ENCODE measurements around the gene TBCD. TPM values are rescaled to one million over a fixed set of nuclear protein-coding genes. Genes with fewer than 3 reads are reported as not detected.

TBCD gene
- total RNA-seq, 5 donors from 2014 or later (not counting 1 experiment from before 2014, with no cell fraction given) = 94.4 to 262 (median 223) TPM

GRCh38 chr17:82716203-82717010 is 35.5 kb upstream of the TBCD start, which contains the start of gene FN3KRP:
Gene FN3KRP, plus strand, starts transcription at chr17:82716706. Its CDS starts 50 bp downstream, at chr17:82716756.
- H3K27ac Mint-ChIP-seq = peak within 1 kb of the TSS; percentile 65 to 91
- ATAC-seq (replicated peaks in 1 of 4) = peak; percentile 91 to 94 (median 94)
- DNase-seq = peak; percentile 69 to 97 (median 89)
- peaks cover 19 to 25% (median 22%) of the 10 kb centered on the region in 3 donors for H3K4me1 Mint-ChIP-seq
- no peaks in the 10 kb centered on the region for H3K27me3 Mint-ChIP-seq
- POLR2A ChIA-PET = interaction anchor here (0.5 to 0.6 kb wide), 2 partner anchors 18 to 162 kb away, joined by 3 to 4 read pairs; partner anchors contain the start of gene RAB40B (in 1 of the 2)
- under 1% methylated on average over 55 of the region's 75 CpGs for WGBS (ENCODE audit: insufficient coverage)
- no peaks in the 10 kb centered on the region for H3K9me3 Mint-ChIP-seq
- CTCF ChIA-PET = interaction anchor here in 1 of 2 donors (0.6 to 0.7 kb wide), 2 partner anchors 62 to 1472 kb away, joined by 3 read pairs; no protein-coding TSS in a partner anchor
- Histone ChIP-seq H3K9me3 (no peaks in the 10 kb centered on the region), H3K4me3 (ENCODE audit: control insufficient read depth in 1 of 2, extremely low read depth in 1 of 2, low read length in 1 of 2) (peak within 1 kb of the TSS; percentile 63 to 90), H3K4me1 (ENCODE audit: control insufficient read depth in 1 of 2, extremely low read depth in 1 of 2, insufficient read depth in 2 of 2, low read length in 2 of 2) (peaks cover 6 to 24% of the 10 kb centered on the region in 2 experiments), H3K27me3 (replicated peaks in 1 of 2; ENCODE audit: control insufficient read depth in 2 of 2, extremely low read depth in 1 of 2, insufficient read depth in 2 of 2, low read length in 1 of 2) (no peaks in the 10 kb centered on the region), H3K27ac (ENCODE audit: low read length) (peak within 1 kb of the TSS; percentile 16), H3K36me3 (ENCODE audit: control insufficient read depth in 2 of 2, extremely low read depth in 1 of 2, insufficient read depth in 1 of 2, low read length in 1 of 2) (peaks cover 0 to 21% of the 10 kb centered on the region in 2 donors)
- H3K4me3 Mint-ChIP-seq = peak within 1 kb of the TSS; percentile 89 to 93 (median 93)
- no peaks in the 10 kb centered on the region for H3K36me3 Mint-ChIP-seq

GRCh38 chr17:82718986-82719685 is 32.7 kb upstream of the TBCD start:
- WGBS (ENCODE audit: insufficient coverage) = 99% methylated on average over 8 of the region's 18 CpGs
- no peak for DNase-seq
- Histone ChIP-seq H3K4me1 (ENCODE audit: control insufficient read depth in 1 of 2, extremely low read depth in 1 of 2, insufficient read depth in 2 of 2, low read length in 2 of 2) (peaks cover 6 to 24% of the 10 kb centered on the region in 2 experiments), H3K27ac (ENCODE audit: low read length) (no peak overlapping the region), H3K27me3 (replicated peaks in 1 of 2; ENCODE audit: control insufficient read depth in 2 of 2, extremely low read depth in 1 of 2, insufficient read depth in 2 of 2, low read length in 1 of 2) (no peaks in the 10 kb centered on the region), H3K4me3 (ENCODE audit: control insufficient read depth in 1 of 2, extremely low read depth in 1 of 2, low read length in 1 of 2) (no peak overlapping the region), H3K9me3 (no peaks in the 10 kb centered on the region), H3K36me3 (ENCODE audit: control insufficient read depth in 2 of 2, extremely low read depth in 1 of 2, insufficient read depth in 1 of 2, low read length in 1 of 2) (peaks cover 5 to 33% of the 10 kb centered on the region in 2 donors)
- Mint-ChIP-seq H3K27me3 (no peaks in the 10 kb centered on the region), H3K9me3 (no peaks in the 10 kb centered on the region), H3K4me1 (peaks cover 19 to 25% (median 22%) of the 10 kb centered on the region in 3 donors), H3K27ac (no peak overlapping the region), H3K36me3 (peaks cover 15% of the 10 kb centered on the region), H3K4me3 (peak overlapping the region; percentile 48 to 93 (median 89))
- CTCF ChIA-PET = no interaction called here
- no peak for ATAC-seq (replicated peaks in 1 of 4)
- POLR2A ChIA-PET = no interaction called here

- 97% methylated on average over 19 of the region's 19 CpGs for WGBS (ENCODE audit: insufficient coverage)
- ChIA-PET CTCF (no interaction called here), POLR2A (no interaction called here)
- H3K9me3 ChIP-seq = no peaks in the 10 kb centered on the region
- H3K27ac ChIP-seq (ENCODE audit: low read length) = no peak overlapping the region
- Mint-ChIP-seq H3K27ac (no peak overlapping the region), H3K27me3 (no peaks in the 10 kb centered on the region), H3K4me3 (no peak overlapping the region), H3K36me3 (peaks cover 15% of the 10 kb centered on the region), H3K9me3 (no peaks in the 10 kb centered on the region), H3K4me1 (peaks cover 19 to 25% (median 22%) of the 10 kb centered on the region in 3 donors)
- no peak overlapping the region for H3K4me3 ChIP-seq (ENCODE audit: control insufficient read depth in 1 of 2, extremely low read depth in 1 of 2, low read length in 1 of 2)
- no peak for ATAC-seq (replicated peaks in 1 of 4)
- H3K4me1 ChIP-seq (ENCODE audit: control insufficient read depth in 1 of 2, extremely low read depth in 1 of 2, insufficient read depth in 2 of 2, low read length in 2 of 2) = peaks cover 6 to 24% of the 10 kb centered on the region in 2 experiments
- no peaks in the 10 kb centered on the region for H3K27me3 ChIP-seq (replicated peaks in 1 of 2; ENCODE audit: control insufficient read depth in 2 of 2, extremely low read depth in 1 of 2, insufficient read depth in 2 of 2, low read length in 1 of 2)
- peaks cover 5 to 33% of the 10 kb centered on the region in 2 donors for H3K36me3 ChIP-seq (ENCODE audit: control insufficient read depth in 2 of 2, extremely low read depth in 1 of 2, insufficient read depth in 1 of 2, low read length in 1 of 2)
- DNase-seq = no peak
These were observed 31.7 kb upstream of the TBCD start for GRCh38 chr17:82720204-82720603.

- H3K27me3 Mint-ChIP-seq = no peaks in the 10 kb centered on the region
- Histone ChIP-seq H3K9me3 (no peaks in the 10 kb centered on the region), H3K27me3 (replicated peaks in 1 of 2; ENCODE audit: control insufficient read depth in 2 of 2, extremely low read depth in 1 of 2, insufficient read depth in 2 of 2, low read length in 1 of 2) (no peaks in the 10 kb centered on the region), H3K4me3 (ENCODE audit: control insufficient read depth in 1 of 2, extremely low read depth in 1 of 2, low read length in 1 of 2) (no peak overlapping the region), H3K27ac (ENCODE audit: low read length) (no peak overlapping the region), H3K4me1 (ENCODE audit: control insufficient read depth in 1 of 2, extremely low read depth in 1 of 2, insufficient read depth in 2 of 2, low read length in 2 of 2) (peaks cover 2 to 9% of the 10 kb centered on the region in 2 experiments), H3K36me3 (ENCODE audit: control insufficient read depth in 2 of 2, extremely low read depth in 1 of 2, insufficient read depth in 1 of 2, low read length in 1 of 2) (peaks cover 10 to 47% of the 10 kb centered on the region in 2 donors)
- ATAC-seq (replicated peaks in 1 of 4) (no peak), DNase-seq (no peak)
- H3K4me3 Mint-ChIP-seq = no peak overlapping the region
- 90% methylated on average over 11 of the region's 19 CpGs for WGBS (ENCODE audit: insufficient coverage)
- H3K4me1 Mint-ChIP-seq = peaks cover 8 to 14% (median 13%) of the 10 kb centered on the region in 3 donors
- POLR2A ChIA-PET = no interaction called here
- CTCF ChIA-PET = interaction anchor here in 1 of 2 donors (0.6 kb wide), 1 partner anchor 32 kb away, joined by 3 read pairs; no protein-coding TSS in a partner anchor
- peaks cover 21% of the 10 kb centered on the region for H3K36me3 Mint-ChIP-seq
- H3K27ac Mint-ChIP-seq = no peak overlapping the region
- H3K9me3 Mint-ChIP-seq = no peaks in the 10 kb centered on the region
These were observed 29.4 kb upstream of the TBCD start for GRCh38 chr17:82722341-82723013.

GRCh38 chr17:82723169-82723807 is 28.6 kb upstream of the TBCD start:
- DNase-seq (no peak), ATAC-seq (replicated peaks in 1 of 4) (no peak)
- Histone ChIP-seq H3K27ac (ENCODE audit: low read length) (no peak overlapping the region), H3K9me3 (no peaks in the 10 kb centered on the region), H3K4me3 (ENCODE audit: control insufficient read depth in 1 of 2, extremely low read depth in 1 of 2, low read length in 1 of 2) (no peak overlapping the region), H3K27me3 (replicated peaks in 1 of 2; ENCODE audit: control insufficient read depth in 2 of 2, extremely low read depth in 1 of 2, insufficient read depth in 2 of 2, low read length in 1 of 2) (no peaks in the 10 kb centered on the region), H3K4me1 (ENCODE audit: control insufficient read depth in 1 of 2, extremely low read depth in 1 of 2, insufficient read depth in 2 of 2, low read length in 2 of 2) (peaks cover 0 to under 1% of the 10 kb centered on the region in 2 experiments), H3K36me3 (ENCODE audit: control insufficient read depth in 2 of 2, extremely low read depth in 1 of 2, insufficient read depth in 1 of 2, low read length in 1 of 2) (peaks cover 10 to 50% of the 10 kb centered on the region in 2 donors)
- Mint-ChIP-seq H3K4me3 (no peak overlapping the region), H3K9me3 (no peaks in the 10 kb centered on the region), H3K36me3 (peaks cover 27% of the 10 kb centered on the region), H3K4me1 (peaks cover under 1 to 5% (median 5%) of the 10 kb centered on the region in 3 donors), H3K27me3 (no peaks in the 10 kb centered on the region), H3K27ac (no peak overlapping the region)
- ChIA-PET CTCF (no interaction called here), POLR2A (no interaction called here)
- WGBS (ENCODE audit: insufficient coverage) = 98% methylated on average over 24 of the region's 26 CpGs
